Measurements from ENCODE around the gene TPM1.

Gene TPM1

GRCh38 chr15:63051156-63052066, 8.9 kb downstream of the TPM1 start:
- Mint-ChIP-seq H3K9me3 (no peaks in the 10 kb centered on the region), H3K4me1 (peaks cover 23% of the 10 kb centered on the region), H3K36me3 (no peaks in the 10 kb centered on the region), H3K27ac (no peak overlapping the region), H3K27me3 (peaks cover 22% of the 10 kb centered on the region), H3K4me3 (no peak overlapping the region)
- CTCF ChIA-PET: no interaction called here
- no peak for DNase-seq

- Mint-ChIP-seq H3K9me3 (no peaks in the 10 kb centered on the region), H3K27me3 (peaks cover 13% of the 10 kb centered on the region), H3K27ac (no peak overlapping the region), H3K4me3 (no peak overlapping the region), H3K4me1 (peaks cover 21% of the 10 kb centered on the region), H3K36me3 (no peaks in the 10 kb centered on the region)
- DNase-seq: no peak
- CTCF ChIA-PET: no interaction called here
These were observed 9.7 kb downstream of the TPM1 start for GRCh38 chr15:63052077-63052841.

DNA sequence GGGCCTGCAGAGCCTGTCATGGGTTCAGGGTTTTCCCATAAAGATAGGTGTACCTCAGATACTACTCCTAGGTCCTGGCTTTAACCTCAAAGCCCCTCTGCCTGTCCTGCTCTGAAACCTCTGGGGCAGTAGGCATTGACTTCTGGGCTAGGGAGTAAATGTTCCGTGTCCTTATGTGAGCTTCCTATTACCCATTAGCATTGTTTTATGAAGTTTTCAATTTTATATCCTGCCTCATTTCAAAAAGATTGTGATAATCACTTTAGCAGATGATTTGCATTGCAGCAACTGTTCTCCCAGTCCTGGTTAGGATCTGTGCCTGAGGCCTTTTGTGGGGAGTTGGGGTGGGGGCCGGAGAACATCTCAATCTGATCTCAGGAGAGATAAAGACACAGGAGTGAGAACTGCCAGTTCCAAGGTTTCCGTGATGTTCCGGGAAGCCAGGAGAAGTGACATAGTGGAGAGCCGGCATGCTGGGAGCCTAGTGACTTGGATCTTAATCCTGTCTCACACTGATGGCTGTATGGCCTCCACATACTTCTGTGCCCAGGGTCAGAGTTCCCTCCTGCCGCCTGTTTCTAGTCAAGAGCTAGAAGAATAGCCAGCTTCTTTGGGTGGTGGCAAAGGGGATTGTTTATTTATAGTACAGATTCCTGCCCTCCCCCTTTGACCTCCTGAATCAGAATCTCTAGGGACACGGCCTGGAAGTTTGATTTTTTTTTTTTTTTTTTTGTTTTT, 10.6 kb downstream of the TPM1 start:
- H3K4me1 Mint-ChIP-seq: peaks cover 15% of the 10 kb centered on the region
- H3K27me3 Mint-ChIP-seq: peaks cover 5% of the 10 kb centered on the region
- H3K4me3 Mint-ChIP-seq: no peak overlapping the region
- CTCF ChIA-PET: no interaction called here
- H3K27ac Mint-ChIP-seq: no peak overlapping the region
- H3K9me3 Mint-ChIP-seq: no peaks in the 10 kb centered on the region
- H3K36me3 Mint-ChIP-seq: no peaks in the 10 kb centered on the region
- no peak for DNase-seq

- CTCF ChIA-PET: no interaction called here
- no peak overlapping the region for H3K27ac Mint-ChIP-seq
- no peaks in the 10 kb centered on the region for H3K36me3 Mint-ChIP-seq
These were observed 11.7 kb downstream of the TPM1 start for GRCh38 chr15:63054281-63054683.

DNA sequence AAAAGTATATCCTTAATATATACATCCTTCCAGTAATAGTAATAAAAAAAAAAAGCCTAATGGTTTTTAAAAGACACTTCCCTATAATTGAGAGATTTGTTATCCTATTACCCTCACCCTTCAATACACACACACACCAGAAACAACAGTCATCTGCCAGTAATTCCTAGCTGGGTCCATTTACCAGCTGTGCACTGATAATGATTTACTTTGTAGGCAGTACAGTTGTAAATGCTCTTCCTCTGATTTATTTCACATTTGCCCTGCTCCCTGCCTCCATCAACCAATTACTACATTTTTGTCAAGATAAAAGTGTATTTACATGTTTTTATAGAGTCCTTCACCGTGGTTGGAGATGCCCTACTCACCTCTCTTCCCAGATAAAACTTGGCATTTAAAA, 12.4 kb downstream of the TPM1 start:
- no peak overlapping the region for H3K27ac Mint-ChIP-seq
- no peak for DNase-seq
- CTCF ChIA-PET: interaction anchor here (0.9 kb wide), 1 partner anchor 27 kb away, joined by 6 read pairs; no protein-coding TSS in a partner anchor
- no peak overlapping the region for H3K4me3 Mint-ChIP-seq
- H3K9me3 Mint-ChIP-seq: no peaks in the 10 kb centered on the region
- H3K36me3 Mint-ChIP-seq: no peaks in the 10 kb centered on the region
- H3K27me3 Mint-ChIP-seq: no peaks in the 10 kb centered on the region
- H3K4me1 Mint-ChIP-seq: peaks cover 3% of the 10 kb centered on the region

More at GRCh38 chr15:63054281-63054683, 11.7 kb downstream of the TPM1 start:
- no peaks in the 10 kb centered on the region for H3K9me3 Mint-ChIP-seq
- no peak overlapping the region for H3K4me3 Mint-ChIP-seq
- peaks cover 9% of the 10 kb centered on the region for H3K4me1 Mint-ChIP-seq
- DNase-seq: no peak
- no peaks in the 10 kb centered on the region for H3K27me3 Mint-ChIP-seq

DNA sequence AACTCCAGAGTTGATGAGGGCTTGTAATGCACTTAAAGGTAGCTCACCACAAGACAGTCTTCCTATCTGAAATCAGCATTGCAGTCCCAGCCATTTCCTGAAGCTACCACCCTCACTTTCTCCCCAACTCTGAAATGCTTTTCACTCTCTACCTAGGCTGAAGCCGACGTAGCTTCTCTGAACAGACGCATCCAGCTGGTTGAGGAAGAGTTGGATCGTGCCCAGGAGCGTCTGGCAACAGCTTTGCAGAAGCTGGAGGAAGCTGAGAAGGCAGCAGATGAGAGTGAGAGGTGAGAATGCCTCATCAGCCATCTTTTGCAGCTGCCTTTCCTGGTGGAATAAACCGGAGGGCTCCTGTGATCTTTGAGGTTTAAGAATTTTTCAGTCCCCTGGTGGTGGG, 14.3 kb downstream of the TPM1 start:
- H3K27ac Mint-ChIP-seq: no peak overlapping the region
- H3K27me3 Mint-ChIP-seq: no peaks in the 10 kb centered on the region
- CTCF ChIA-PET: interaction anchor here (3.7 kb wide), 1 partner anchor 9 kb away, joined by 26 read pairs; no protein-coding TSS in a partner anchor
- no peak for DNase-seq
- H3K4me1 Mint-ChIP-seq: no peaks in the 10 kb centered on the region
- H3K9me3 Mint-ChIP-seq: no peaks in the 10 kb centered on the region
- H3K4me3 Mint-ChIP-seq: no peak overlapping the region
- H3K36me3 Mint-ChIP-seq: no peaks in the 10 kb centered on the region

DNA sequence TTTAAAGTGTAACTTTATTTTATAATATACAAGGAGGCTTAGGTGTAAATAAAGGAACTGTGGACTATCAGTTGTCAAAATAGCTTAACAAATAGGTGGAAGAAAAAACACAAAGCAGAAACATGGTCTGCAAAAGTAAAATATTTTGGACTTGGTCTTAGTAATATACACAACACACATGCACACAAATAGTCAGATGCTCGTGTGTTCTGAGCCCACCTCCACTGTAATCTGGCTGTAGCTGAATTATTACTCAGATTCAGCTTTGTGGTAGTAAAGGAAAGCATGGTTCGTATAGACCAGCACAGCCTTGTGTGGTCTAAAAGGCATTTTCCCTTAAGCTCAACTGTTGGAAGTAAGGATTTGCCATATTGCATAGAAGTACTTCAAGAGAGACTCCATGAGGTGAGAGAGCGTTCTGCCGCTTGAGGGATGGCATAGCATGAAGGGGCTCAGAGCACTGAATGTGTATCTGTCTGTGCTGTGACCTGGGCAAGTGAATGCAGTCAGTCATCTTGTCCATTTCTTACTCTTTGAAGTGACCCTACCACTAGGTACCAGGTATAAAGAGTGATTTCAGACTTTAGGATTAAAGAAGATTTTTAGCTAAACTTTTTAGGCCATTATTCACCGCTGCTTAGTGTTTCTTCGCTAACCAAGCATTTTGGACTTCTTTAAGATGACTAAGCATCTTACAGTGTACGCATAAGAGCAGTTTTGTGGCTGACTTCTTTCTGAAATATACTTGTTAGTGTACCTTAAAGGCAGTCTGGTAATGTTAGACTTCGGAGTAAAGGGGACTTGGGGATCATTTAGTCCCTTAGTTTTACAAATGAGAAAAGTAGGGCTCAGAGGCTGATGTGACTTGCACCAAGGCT, 15.2 kb downstream of the TPM1 start:
- H3K4me1 Mint-ChIP-seq: no peaks in the 10 kb centered on the region
- no peaks in the 10 kb centered on the region for H3K9me3 Mint-ChIP-seq
- H3K27me3 Mint-ChIP-seq: no peaks in the 10 kb centered on the region
- CTCF ChIA-PET: interaction anchor here (3.7 kb wide), 1 partner anchor 10 kb away, joined by 26 read pairs; no protein-coding TSS in a partner anchor
- H3K4me3 Mint-ChIP-seq: no peak overlapping the region
- no peak for DNase-seq
- no peaks in the 10 kb centered on the region for H3K36me3 Mint-ChIP-seq
- no peak overlapping the region for H3K27ac Mint-ChIP-seq

DNA sequence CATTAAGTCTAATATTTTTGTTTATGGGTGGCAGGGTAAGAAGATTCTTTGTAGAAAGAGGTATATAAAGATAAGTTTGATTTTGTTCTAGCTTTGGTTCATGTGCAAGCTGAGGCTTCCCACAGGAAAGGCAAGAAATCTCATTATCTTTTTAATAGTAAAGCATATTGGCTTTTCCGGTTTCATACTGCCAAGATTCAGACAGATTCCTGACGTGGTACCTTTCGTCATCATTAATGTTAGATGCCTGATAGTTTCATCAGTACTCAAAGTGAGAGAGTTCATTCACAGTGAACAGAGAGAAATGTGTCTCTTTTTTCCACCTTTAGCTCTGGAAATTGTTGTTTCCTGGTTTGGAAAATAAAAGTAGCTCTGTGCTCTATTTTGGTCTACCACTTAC, 16.5 kb downstream of the TPM1 start:
- Mint-ChIP-seq H3K4me1 (no peaks in the 10 kb centered on the region), H3K27ac (no peak overlapping the region), H3K4me3 (no peak overlapping the region), H3K36me3 (no peaks in the 10 kb centered on the region), H3K9me3 (no peaks in the 10 kb centered on the region), H3K27me3 (no peaks in the 10 kb centered on the region)
- CTCF ChIA-PET: interaction anchor here (3.7 kb wide), 1 partner anchor 12 kb away, joined by 26 read pairs; no protein-coding TSS in a partner anchor
- no peak for DNase-seq

DNA sequence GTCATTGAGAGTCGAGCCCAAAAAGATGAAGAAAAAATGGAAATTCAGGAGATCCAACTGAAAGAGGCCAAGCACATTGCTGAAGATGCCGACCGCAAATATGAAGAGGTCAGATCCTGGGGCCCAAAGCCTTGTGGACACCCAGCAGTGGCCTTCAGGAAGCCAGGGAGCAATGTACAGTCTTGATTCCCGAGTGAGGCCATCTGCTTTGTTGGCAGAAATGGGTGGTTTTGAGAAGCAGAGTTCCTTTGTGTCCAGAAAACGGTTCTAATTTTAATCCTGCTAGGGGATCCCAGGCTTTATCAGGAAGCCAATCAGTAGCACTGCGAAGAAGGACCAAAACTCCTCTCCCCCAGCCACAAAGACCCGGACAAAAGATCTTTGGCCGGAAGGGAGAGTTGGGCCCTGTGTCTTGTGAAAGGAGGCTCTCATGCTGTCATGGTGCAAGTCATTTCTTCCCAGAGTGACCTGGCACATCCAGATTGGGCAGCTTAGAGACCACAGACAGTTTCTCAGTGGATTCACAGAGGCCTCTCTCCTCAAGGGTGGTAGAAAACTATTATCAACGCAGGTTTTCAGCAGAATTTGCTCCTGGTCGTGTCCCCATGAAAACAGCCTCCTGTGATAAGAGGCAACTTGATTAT, 17.1 kb downstream of the TPM1 start:
- Mint-ChIP-seq H3K4me3 (no peak overlapping the region), H3K27me3 (no peaks in the 10 kb centered on the region), H3K4me1 (no peaks in the 10 kb centered on the region), H3K36me3 (no peaks in the 10 kb centered on the region), H3K27ac (no peak overlapping the region), H3K9me3 (no peaks in the 10 kb centered on the region)
- CTCF ChIA-PET: interaction anchor here (3.7 kb wide), 1 partner anchor 12 kb away, joined by 26 read pairs; no protein-coding TSS in a partner anchor
- DNase-seq: no peak

- H3K27ac Mint-ChIP-seq: no peak overlapping the region
- no peaks in the 10 kb centered on the region for H3K27me3 Mint-ChIP-seq
- H3K4me1 Mint-ChIP-seq: no peaks in the 10 kb centered on the region
- no peaks in the 10 kb centered on the region for H3K36me3 Mint-ChIP-seq
- no peak for DNase-seq
- H3K9me3 Mint-ChIP-seq: no peaks in the 10 kb centered on the region
- CTCF ChIA-PET: no interaction called here
- no peak overlapping the region for H3K4me3 Mint-ChIP-seq
These were observed 18.2 kb downstream of the TPM1 start for GRCh38 chr15:63060699-63061098.

- Mint-ChIP-seq H3K27ac (no peak overlapping the region), H3K36me3 (no peaks in the 10 kb centered on the region), H3K4me3 (no peak overlapping the region), H3K9me3 (no peaks in the 10 kb centered on the region), H3K4me1 (no peaks in the 10 kb centered on the region), H3K27me3 (no peaks in the 10 kb centered on the region)
- DNase-seq: no peak
- CTCF ChIA-PET: no interaction called here
These were observed 19.4 kb downstream of the TPM1 start for GRCh38 chr15:63061975-63062374.

- no peak overlapping the region for H3K4me3 Mint-ChIP-seq
- CTCF ChIA-PET: no interaction called here
- H3K27ac Mint-ChIP-seq: no peak overlapping the region
- no peaks in the 10 kb centered on the region for H3K36me3 Mint-ChIP-seq
- H3K9me3 Mint-ChIP-seq: no peaks in the 10 kb centered on the region
- no peaks in the 10 kb centered on the region for H3K4me1 Mint-ChIP-seq
- DNase-seq: no peak
- H3K27me3 Mint-ChIP-seq: no peaks in the 10 kb centered on the region
These were observed 20.7 kb downstream of the TPM1 start for GRCh38 chr15:63063164-63063756.
